EH (cell line): ENCODE measurements around the gene ATP5MG.
"Not testable (repeated sequence)": the region's sequence is repeated elsewhere in the genome, so short reads cannot be mapped to it uniquely, and the experiment has no call there.

ENCODE experiments used
- DNase-seq: peaks from one replicate; pipeline ENCODE4 v3.0.0-alpha.2; 2015; ENCODE audit warnings: low read depth

Gene ATP5MG

DNA sequence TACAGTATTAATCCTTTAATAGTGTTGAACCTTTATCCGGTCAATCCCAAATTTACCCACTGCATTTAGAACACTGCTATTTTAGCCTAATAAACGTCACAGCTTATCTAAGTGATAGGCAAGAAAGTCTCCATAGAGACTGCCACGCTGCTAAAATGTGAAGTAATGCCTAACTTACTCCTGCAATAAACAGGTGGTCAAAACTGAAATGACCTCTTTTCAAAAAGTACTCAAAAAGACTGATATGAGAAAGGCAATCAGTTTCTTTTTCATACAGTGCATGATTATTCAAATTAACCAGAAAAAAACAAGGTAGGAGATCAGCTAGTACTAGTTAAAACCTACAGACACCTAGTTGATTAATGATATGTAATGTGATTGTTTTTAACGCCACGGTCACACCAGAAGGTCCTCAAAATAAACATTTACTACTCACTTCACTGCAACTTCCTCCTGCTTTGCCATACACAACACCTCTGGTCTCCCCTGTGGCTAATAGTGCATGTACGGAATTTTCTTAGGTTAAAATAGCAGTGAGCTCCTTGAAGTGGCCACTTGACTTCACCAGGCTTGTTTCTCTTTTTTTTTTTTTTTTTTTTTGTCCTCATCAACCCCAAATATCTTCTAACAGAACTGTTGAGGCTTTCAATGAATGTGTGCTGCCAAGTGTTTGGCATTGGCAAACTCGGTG, 8.8 kb downstream of the ATP5MG start:
- no peak for DNase-seq

DNA sequence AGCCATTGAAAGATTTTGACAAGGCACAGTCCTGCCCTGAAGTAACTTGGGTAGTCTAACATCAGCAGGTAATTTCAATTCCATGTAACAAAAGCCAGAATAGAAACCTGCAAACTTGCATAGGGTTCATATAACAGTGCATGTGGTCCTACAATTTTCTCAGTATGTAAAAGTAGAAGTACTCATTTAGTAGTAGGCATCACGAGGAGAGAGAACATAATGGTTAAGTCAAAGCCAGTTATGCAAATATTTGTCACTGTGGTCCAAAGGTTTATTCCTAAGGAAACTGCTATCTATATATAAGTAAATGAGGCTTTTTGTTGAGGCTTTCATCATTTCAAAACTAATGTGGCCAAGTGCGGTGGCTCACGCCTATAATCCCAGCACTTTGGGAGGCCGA, 10.1 kb downstream of the ATP5MG start:
- DNase-seq: no peak

DNA sequence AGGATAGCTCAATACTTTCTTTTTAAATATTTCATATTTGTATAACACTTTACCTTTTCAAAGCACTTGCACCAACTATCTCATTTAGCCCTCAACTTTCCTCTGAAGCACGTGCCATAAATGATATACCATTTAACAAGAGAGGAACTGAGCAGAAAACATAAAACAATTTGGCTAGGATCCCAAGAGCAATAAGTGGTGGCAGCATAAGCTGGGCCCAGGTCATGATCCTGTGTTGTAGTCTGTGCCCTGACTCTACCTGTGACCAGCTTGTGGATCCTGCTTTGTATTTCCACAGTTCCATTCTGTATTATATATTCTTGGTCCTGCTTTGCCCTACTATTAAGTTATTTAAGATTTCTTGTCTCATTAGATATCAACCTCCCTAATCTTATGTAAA, 11.5 kb downstream of the ATP5MG start:
- DNase-seq: no peak

DNA sequence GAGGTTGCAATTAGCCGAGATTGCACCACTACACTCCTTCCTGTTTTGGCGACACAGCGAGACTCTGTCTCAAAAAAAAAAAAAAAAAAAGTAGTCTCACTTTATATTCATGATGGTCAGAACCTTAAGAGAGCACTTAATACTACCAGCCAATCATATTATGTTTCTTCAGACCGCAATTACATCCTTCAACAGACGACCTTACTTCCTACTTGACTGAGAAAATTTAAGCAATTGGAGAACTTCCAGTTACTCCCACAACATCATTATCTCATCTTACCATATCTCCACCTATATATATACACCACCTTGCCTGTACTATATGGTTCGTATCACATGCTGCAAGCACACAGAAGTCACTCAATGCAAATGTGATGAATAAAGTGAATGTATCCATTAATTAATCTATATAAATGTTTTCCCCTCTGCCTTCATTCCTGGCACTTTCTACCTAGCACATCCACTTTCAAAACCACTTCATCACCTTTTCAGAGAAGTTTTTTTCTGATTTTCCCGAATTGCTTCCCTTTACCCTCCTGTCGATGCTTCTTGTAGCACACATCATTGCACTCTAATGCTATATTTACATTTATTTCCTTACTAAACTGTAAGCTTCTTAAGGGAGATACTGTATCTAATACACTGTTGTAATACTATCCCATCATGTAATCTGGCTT, 13.8 kb downstream of the ATP5MG start:
- no peak for DNase-seq

DNA sequence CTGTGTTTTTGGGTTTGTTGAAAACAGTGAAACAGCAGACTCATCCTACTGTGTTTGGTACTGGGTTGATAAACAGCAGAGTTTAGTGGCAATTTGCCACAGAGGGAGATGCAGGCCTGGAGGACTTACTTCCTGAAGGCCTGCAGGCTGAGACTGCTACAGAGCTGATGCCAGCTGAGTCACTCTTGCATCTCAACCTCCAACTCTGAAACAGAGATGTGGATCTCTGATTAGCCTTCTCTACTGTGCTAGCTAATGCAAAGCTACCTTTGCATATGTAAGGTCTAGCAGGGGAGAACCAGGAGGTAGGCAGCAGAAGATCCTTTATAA, 14.3 kb downstream of the ATP5MG start:
- peak; percentile 97 for DNase-seq

DNA sequence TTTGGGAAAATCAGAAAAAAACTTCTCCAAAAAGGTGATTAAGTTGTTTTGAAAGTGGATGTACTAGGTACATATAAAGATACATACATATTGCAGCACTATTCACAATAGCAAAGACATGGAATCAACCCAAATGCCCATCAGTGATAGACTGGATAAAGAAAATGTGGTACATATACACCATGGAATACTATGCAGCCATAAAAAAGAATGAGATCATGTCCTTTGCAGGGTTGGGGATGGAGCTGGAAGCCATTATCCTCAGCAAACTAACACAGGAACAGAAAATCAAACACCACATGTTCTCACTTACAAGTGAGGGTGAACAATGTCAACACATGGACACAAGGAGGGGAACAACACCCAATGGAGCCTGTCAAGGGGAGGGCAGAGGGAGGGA, 15.5 kb downstream of the ATP5MG start:
- not testable (repeated sequence) for DNase-seq

DNA sequence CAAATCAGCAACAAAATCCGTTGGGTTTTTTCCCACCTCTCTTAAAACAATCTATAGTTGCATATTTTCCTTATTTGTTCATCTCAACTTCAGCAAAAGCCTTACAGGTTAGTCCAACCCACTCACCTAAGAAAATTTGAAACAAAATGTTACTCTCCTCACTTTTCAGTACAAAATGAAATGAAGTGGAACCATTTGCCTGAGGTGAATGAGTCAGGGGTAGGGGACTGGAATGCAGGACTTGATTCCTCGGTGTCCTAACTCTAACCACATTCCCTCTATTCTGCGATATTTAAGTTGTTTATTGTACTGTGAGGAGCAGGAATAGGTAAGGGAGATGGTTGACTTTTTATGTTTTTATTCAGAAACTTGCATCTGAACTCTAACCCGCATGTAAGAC, 16.4 kb downstream of the ATP5MG start:
- DNase-seq: no peak

DNA sequence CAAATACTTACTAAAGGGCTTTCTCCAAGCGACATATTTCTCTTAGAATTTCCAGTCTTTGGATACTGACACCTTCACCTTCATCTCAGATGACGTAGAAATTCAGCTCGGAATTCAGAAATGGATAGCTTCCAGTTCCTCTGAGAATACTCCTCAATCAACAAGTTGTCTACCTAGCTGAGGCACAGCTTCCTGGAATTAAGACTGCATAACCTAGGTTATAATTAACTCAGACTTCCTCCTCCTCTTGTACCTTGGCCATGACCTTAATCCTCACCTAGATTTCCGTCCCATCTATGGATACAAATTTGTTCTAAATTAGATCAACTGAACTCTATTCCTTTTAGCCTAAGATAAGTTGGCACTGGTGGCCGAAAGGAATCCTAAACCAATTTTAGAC, 17.4 kb downstream of the ATP5MG start:
- DNase-seq: no peak

DNA sequence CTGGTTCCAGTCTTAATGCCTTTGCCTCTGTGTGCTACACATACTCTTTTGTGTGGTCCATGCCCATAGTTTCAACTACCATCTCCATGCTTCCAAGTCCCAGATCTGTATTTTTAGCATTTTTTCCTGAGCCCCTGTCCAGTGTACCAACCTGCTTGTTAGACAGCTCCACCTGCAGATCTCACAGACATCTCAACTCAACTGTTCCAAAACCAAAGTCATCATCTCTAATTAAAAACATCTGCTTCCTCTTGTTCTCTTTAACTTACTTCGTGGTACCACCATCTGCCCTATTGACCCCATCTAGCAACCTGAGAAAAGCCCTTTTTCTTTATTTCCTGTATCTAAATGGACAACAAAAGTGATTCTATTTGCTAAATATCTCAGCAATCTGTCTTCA, 26.3 kb downstream of the ATP5MG start:
- DNase-seq: no peak

DNA sequence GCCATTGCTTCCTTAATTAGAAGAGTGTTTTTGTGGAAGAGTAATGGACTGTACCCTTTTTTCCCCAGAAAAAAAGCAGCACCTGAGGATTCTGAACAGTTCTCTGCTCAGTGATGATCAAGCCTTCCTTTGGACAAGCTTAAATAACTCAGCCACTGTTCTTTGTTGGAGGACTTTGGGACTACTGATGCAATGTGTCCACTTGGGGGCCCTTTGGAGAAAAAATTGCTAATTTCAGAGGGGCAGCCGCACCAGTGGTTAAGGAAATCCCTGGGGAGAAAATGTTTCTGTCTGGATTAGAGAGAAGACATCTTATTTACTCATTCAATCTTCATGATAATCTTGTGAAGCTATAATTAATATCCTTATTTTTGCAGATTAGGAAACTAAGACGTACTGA, 29.6 kb downstream of the ATP5MG start:
- DNase-seq: no peak

DNA sequence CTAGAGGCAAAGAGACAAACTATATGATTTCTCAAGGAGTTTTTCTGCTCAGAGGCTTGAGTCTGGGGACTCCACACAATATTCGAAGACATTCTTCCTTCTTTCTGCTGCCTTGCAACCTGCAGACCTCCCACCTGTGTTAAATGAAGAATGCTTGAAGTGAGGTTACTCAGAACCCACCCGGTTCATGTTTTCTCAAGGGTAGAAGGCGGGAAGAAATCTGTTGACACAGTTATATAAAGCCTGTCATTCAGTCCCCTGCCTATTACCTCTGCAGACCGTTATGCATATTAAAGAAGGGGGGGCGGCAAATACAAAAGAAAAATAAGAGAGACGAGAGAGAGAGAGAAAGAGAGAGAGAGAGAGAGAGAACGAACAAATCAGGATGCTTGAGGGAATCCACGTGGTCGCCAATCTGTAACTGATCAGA, 32.7 kb downstream of the ATP5MG start:
- peak; percentile 40 for DNase-seq

DNA sequence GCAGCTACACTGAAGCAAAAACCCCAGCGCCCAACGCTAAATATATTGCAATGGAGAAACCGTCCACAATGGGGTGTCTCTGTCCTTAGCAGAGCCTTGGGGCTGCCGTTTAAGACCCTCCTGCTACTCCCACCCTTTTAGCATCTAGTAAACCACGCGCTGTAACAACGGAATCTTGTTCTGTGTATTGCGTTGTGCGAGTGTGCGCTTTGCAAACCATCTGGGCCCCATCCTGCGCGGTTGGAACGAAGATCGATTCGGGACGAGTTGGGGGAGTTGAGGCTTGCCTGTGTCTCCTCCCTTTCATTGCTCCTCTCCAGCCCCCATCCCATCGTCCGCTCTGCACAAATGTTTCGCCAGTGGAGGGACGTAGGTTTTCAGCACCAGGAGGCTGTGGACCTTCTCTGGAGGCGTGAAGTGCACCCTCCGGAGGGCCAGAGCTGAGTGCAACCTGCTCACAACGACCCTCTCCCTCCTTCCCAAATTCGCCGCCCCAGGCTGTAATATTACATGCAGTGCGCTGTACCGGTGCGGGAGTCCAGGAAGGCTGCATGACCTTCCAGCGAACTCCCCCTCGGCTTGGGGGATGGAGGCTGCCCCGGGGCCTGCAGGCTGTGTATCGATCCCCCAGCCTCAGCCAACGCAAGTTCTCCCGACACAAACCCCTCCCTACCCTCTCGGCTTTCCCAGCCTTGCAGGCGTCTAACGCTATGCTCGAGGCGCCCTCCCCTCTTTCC, 33.3 kb downstream of the ATP5MG start:
- DNase-seq: peak; percentile 50

DNA sequence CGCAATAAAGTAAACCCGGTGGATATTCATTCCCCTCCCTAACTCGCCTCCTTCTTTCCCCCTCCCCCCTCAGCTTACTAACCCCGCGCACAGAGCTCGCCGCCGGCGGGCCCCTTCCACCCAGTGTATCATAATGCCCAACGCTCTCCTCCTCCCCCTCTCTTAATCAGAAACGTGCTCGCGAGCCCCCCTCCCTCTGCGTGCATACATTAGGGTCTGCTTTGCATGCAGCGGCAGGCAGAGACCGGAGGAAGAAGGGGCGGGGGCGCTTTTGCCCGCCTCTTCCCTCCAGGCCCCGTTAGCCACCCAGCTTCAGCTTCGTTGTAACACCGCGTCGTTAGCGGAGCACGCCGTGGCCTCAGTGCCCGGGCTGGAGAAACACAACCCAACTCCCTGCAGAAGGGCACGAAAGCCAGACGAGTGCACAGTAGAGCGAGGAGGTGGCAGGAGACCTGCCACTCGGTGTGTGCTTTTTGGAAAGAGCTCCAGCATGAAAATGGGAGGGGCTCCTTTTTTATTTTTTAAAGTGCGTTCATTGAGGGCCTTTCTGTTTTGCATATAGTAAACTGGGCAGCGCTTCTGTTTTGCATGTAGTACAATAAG, 34.0 kb downstream of the ATP5MG start:
- peak; percentile 52 for DNase-seq

DNA sequence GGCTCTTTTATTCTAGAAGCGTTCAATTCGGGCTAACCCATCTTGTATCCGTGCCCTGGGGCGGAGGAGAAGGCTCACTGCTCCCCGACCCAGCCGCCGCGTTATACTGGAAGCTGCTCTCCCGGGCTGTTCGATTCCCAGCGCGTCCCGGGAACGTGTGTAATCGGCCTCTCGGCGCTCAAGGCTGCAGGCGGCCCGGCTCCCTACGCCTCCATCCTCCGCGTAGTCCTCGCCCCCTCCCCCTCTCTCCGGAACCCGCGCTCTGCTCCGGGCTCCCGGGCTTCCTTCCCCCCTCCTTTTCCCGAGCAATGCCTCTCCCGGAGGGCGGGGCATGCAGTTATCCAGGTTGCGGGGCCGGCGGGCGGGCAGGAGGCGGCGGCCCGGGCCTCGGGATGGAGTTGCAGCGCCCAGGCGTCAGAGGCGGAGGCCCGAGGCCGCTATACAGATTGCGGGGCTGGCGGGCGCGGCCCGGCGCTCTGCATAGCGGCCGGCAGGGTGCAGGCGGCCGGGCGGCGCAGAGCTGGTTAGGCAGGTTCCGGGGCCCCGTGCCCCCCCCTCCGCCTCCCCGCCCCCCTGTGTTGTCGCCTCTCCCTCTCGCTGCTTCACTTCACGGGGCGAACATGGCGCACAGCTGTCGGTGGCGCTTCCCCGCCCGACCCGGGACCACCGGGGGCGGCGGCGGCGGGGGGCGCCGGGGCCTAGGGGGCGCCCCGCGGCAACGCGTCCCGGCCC, 34.7 kb downstream of the ATP5MG start, which contains the start of gene KMT2A:
Gene KMT2A (plus strand): TSS at position 600 of the 732 bp plus-strand sequence. CDS start 21 bp downstream, at position 621.
- DNase-seq: peak; percentile 96

DNA sequence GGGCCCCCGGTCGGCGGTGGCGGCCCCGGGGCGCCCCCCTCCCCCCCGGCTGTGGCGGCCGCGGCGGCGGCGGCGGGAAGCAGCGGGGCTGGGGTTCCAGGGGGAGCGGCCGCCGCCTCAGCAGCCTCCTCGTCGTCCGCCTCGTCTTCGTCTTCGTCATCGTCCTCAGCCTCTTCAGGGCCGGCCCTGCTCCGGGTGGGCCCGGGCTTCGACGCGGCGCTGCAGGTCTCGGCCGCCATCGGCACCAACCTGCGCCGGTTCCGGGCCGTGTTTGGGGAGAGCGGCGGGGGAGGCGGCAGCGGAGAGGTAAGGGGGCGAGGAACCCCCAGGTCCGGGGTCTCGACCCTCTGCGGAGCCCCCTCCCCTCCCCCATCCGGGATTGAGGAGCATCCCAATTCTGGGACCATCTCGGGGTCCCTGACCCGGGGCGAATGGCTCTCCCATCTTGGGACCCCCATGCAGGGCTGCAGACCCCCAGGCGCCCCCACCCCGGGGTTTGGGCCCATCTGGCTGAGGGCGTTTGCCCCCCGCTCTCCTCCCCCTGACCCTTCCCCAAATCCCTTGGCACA, 35.3 kb downstream of the ATP5MG start:
- peak; percentile 37 for DNase-seq

DNA sequence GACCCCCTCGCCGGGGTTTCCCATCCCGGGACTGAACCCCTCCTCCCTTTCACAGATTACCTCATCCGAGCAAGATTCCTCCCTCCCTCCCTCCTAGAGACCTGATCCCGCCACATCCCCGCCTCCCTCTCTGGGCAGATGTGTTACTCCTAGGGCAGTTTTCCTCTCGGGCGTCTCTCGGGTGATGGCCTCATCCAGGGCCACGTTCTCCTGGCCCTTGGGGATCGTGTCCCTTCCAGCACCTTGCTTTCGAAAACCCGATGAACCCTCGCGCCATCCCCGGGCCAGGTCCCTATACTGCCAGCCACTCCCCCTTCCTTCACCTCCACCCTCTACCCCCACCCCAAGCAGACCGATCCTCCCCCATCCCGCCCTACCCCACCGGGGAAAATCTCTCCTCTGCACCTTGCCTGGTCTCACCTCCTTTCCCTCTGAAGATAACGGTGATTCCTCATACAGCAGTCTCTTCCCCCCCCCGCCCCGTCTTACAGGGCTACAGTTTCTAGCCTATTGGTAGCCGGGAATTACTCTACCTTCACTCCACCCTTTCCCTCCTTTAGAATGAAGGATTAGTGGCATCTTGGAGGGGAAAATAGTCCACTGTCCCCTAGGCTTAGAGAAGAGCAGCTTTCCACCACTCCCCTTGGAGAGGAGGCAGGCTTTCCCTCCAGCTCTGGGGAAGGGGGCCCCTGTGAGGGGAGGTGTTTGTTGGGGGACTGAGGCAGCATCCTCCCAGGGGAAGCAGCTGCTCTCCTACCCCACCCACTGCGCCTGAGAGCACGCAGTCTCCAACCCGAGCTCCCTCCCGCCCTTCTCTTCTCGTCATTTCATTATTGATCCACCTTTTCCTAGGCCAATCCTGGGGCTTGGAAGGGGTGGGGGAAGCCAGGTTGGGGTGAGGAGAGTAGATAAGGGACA, 36.1 kb downstream of the ATP5MG start:
- peak; percentile 52 for DNase-seq

DNA sequence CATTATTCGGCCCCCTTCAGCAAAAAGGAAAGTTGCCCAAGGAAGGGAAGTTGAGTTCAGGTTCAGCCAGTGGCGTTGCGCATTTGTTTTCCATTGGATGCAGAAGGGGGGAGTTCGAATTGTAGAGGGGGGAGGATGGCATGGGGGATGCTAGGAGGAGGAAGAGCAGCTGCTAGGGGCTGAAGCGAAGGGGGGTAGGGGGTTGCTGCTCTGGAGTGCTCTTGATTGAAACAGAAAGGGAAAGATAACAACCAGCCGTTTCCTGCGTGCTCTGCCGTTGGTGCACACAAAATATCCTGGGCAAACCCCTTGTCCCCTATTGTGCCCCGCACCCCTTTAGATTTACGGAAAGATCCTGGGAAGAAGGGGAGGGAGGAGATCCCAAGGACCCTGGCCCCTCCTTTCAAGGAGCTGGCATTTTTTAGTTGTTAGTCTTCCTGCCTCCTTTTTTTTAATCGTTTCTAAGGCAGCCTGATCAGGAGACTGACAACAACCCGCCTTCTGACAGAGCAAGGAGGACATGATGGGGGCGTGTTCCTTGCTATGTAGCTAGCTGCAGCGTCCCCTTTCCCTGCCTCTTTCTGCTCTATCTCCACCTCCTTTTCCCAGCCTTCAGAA, 37.0 kb downstream of the ATP5MG start:
- peak; percentile 88 for DNase-seq

DNA sequence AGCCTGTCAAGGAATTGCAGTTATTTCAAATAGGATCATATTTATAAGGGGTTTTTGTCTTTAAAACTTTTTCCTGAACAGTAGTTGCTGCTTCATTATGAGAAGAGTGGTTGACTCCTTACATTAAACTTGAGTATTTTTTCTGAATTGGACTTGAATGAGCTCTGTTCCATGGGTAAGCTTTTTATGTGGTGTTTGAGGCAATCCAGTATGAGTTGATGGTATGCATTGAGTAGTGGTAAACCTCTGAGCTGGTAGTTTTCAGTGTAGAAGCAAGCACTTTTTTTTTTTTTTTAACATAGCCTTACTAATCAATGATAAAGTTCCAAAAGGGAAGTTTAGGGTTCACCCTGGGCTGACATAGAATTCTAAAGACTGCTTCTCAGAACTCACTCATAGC, 38.2 kb downstream of the ATP5MG start:
- DNase-seq: no peak

DNA sequence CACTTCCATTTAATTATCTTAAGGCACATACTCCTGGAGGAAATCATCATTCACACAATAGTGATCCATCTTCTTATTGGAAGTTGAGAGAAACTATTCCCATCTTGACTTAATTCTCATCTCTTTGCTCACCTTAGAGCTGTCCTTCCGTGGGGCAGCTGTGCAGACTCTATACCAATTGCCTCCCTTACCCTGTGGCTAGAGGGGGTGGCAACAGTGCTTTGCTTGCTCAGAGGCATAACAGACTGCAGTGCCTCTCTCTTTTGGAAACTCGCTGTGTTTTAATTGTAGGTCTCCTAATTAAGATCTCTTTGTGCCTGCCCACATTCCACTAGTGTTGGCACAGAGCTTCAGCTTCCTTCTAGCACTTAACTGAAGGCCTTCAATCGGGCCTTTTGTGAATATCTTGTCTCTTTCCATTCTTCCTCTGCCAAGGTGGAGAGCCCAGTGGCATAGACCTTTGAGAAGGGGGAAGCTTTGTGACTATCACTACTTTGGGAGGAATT, 40.4 kb downstream of the ATP5MG start:
- DNase-seq: no peak

DNA sequence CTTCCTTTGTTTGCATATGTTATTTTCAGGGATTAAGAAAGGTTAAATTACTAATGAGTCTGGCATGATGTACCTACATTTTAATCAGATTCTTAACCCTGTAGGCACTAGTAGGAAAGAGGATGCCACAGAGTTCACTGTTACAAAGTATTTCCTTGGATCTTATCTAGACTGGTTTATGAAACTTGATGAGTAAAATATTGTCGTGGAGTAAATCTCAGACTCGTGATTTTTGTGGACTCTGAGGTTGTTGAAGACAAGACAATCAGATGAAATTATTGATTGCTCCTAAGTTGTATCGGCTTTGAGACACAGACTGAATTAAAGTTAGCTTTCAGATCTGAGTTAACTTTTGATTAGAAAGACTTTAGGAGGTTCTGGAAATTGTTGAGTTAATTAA, 40.9 kb downstream of the ATP5MG start:
- DNase-seq: no peak
